Esophagus squamous epithelium (tissue), 5 donors: Measurements from ENCODE around the gene SHOX. TPM values are rescaled to one million over a fixed set of nuclear protein-coding genes. Genes with fewer than 3 reads are reported as not detected.
"Not testable (repeated sequence)": the region's sequence is repeated elsewhere in the genome, so short reads cannot be mapped to it uniquely, and the experiment has no call there.

ENCODE experiments used
- DNase-seq: peaks from one replicate; lab custom pipeline; 2025; lab: John Stamatoyannopoulos, UW
- H3K27ac ChIP-seq, 4 donors: fragments of 200-600 bp; sonication (generic); one replicate each; pipeline ENCODE4 v1.5.1; 2016 to 2019; ENCODE audit warnings: mild to moderate bottlenecking in 1 of 4
- H3K27me3 ChIP-seq, 4 donors: fragments of 200-600 bp; sonication (generic); 1 replicate in 3 of 4; 2 replicates in 1 of 4; pipeline versions ENCODE4 v1.5.1 to v1.6.0; 2017 to 2021; ENCODE audit warnings: antibody characterized with exemption in 1 of 4
- H3K36me3 ChIP-seq, 3 donors: fragments of 200-600 bp; sonication (generic); one replicate each; pipeline ENCODE4 v1.5.1; 2016 to 2019
- H3K4me1 ChIP-seq, 3 donors: fragments of 200-600 bp; sonication (generic); one replicate each; pipeline ENCODE4 v1.5.1; 2017 to 2019
- H3K4me3 ChIP-seq, 4 donors: fragments of 200-600 bp; sonication (generic); 1 replicate in 3 of 4; 2 replicates in 1 of 4; pipeline ENCODE4 v1.5.1; 2016 to 2019; ENCODE audit warnings: mild to moderate bottlenecking in 2 of 4, moderate library complexity in 1 of 4
- H3K9me3 ChIP-seq, 3 donors: fragments of 200-600 bp; sonication (generic); one replicate each; pipeline ENCODE4 v1.5.1; 2016 to 2019
- CTCF ChIP-seq, 6 experiments: fragments of 450-650 bp in 4 of 6; fragments of 200-600 bp in 2 of 6; sonication (generic) in 2 of 6; IDR thresholded peaks; one replicate each; pipeline ENCODE4 v1.5.1; 2016 to 2019; ENCODE audit warnings: antibody characterized with exemption in 6 of 6, mild to moderate bottlenecking in 4 of 6, moderate library complexity in 4 of 6
- POLR2A ChIP-seq, 4 donors: fragments of 450-650 bp; IDR thresholded peaks; one replicate each; pipeline ENCODE4 v1.6.1; 2017; ENCODE audit warnings: antibody characterized with exemption in 4 of 4, mild to moderate bottlenecking in 4 of 4, moderate library complexity in 3 of 4
- WGBS, 2 donors: methylation state at CpG; one replicate each; pipeline ENCODE4 v1.1.5; 2018; 5-methylcytosine and 5-hydroxymethylcytosine counted together
- intact Hi-C: fragments of 100-400 bp; cut with DNase I; formaldehyde crosslinking; loops from one replicate; pipeline ENCODE4 v1.15.0; 2022
- total RNA-seq, 4 donors: library from RNA; depleted of rRNA; stranded (reverse); fragments of >200 nt; gene quantifications; one replicate each; pipeline ENCODE4 v1.1.0, GENCODE V29; 2016
- donor health status: DM: yes; HTN: yes; CAD: no.

The SHOX gene
- total RNA-seq, 4 donors from 2014 or later: 0.19 TPM; not detected in 3

GRCh38 chrX:623599-624315 is 6.8 kb upstream of the SHOX start:
- intact Hi-C loops: no loop called here
- Histone ChIP-seq H3K27me3 (peaks cover 0 to 76% (median 7%) of the 10 kb centered on the region in 4 donors), H3K27ac (no peak overlapping the region), H3K36me3 (no peaks in the 10 kb centered on the region), H3K4me1 (peaks cover 0 to 14% (median 0%) of the 10 kb centered on the region in 3 donors), H3K9me3 (no peaks in the 10 kb centered on the region), H3K4me3 (no peak overlapping the region)
- TF ChIP-seq POLR2A (IDR thresholded peaks at IDR 0.05): no peak
- no peak for TF ChIP-seq CTCF (IDR thresholded peaks at IDR 0.05)
- DNase-seq: no peak
- WGBS, 2 donors: 7 to 13% methylated on average over 9 to 19 of the region's 50 CpGs

- Histone ChIP-seq H3K27me3 (peaks cover 6 to 74% (median 8%) of the 10 kb centered on the region in 4 donors), H3K4me3 (no peak overlapping the region), H3K9me3 (no peaks in the 10 kb centered on the region), H3K27ac (no peak overlapping the region), H3K36me3 (no peaks in the 10 kb centered on the region), H3K4me1 (peaks cover 0 to 14% (median 0%) of the 10 kb centered on the region in 3 donors)
- no peak for DNase-seq
- 11 to 20% methylated on average over 11 to 12 of the region's 12 CpGs for WGBS, 2 donors
- TF ChIP-seq POLR2A (IDR thresholded peaks at IDR 0.05) (no peak), CTCF (IDR thresholded peaks at IDR 0.05) (no peak)
- intact Hi-C loops: no loop called here
These were observed 5.4 kb upstream of the SHOX start for GRCh38 chrX:625137-625691.

GRCh38 chrX:626047-626446 is 4.5 kb upstream of the SHOX start:
- peaks cover 11 to 74% (median 16%) of the 10 kb centered on the region in 4 donors for H3K27me3 ChIP-seq
- H3K27ac ChIP-seq, intact Hi-C loops, H3K4me3 ChIP-seq, DNase-seq, H3K9me3 ChIP-seq, H3K36me3 ChIP-seq: not testable (repeated sequence)
- H3K4me1 ChIP-seq: peaks cover 0 to 18% (median 0%) of the 10 kb centered on the region in 3 donors
- 36 to 59% methylated on average over 2 of the region's 2 CpGs for WGBS, 2 donors

GRCh38 chrX:626745-627509 is 3.7 kb upstream of the SHOX start:
- DNase-seq: no peak
- H3K36me3 ChIP-seq: no peaks in the 10 kb centered on the region
- WGBS, 2 donors: 5 to 11% methylated on average over 13 of the region's 13 CpGs
- no peaks in the 10 kb centered on the region for H3K9me3 ChIP-seq
- TF ChIP-seq CTCF (IDR thresholded peaks at IDR 0.05) (no peak), POLR2A (IDR thresholded peaks at IDR 0.05) (no peak)
- peaks cover 0 to 21% (median 0%) of the 10 kb centered on the region in 3 donors for H3K4me1 ChIP-seq
- intact Hi-C loops: no loop called here
- H3K27me3 ChIP-seq: peaks cover 12 to 74% (median 17%) of the 10 kb centered on the region in 4 donors
- H3K4me3 ChIP-seq: no peak overlapping the region
- no peak overlapping the region for H3K27ac ChIP-seq

GRCh38 chrX:627510-627981 is 3.0 kb upstream of the SHOX start:
- no peaks in the 10 kb centered on the region for H3K36me3 ChIP-seq
- H3K27me3 ChIP-seq: peaks cover 12 to 75% (median 17%) of the 10 kb centered on the region in 4 donors
- TF ChIP-seq POLR2A (IDR thresholded peaks at IDR 0.05): no peak
- TF ChIP-seq CTCF (IDR thresholded peaks at IDR 0.05): no peak
- H3K9me3 ChIP-seq: no peaks in the 10 kb centered on the region
- no peak overlapping the region for H3K27ac ChIP-seq
- WGBS, 2 donors: 12 to 13% methylated on average over 10 to 12 of the region's 15 CpGs
- no peak for DNase-seq
- intact Hi-C loops: no loop called here
- no peak overlapping the region for H3K4me3 ChIP-seq
- H3K4me1 ChIP-seq: peaks cover 0 to 21% (median 0%) of the 10 kb centered on the region in 3 donors
